Liver (tissue), 3 donors: ENCODE measurements around the gene SFN.

Source experiments
- TAF1 ChIP-seq: conservative IDR thresholded peaks from 2 replicates; pipeline ENCODE4 v1.6.1; 2016; ENCODE audit warnings: antibody characterized with exemption, mild to moderate bottlenecking
- TF ChIP-seq, protein P1 (sequence below): fragments of 150-350 bp; IDR thresholded peaks from 2 replicates; pipeline ENCODE4 v1.5.1; 2017; ENCODE audit warnings: improper control_type of control experiment, low read depth, low read length; ENCODE audit not compliant: missing input control
- donor health status: healthy.
- donor health status: healthy.

DNA sequence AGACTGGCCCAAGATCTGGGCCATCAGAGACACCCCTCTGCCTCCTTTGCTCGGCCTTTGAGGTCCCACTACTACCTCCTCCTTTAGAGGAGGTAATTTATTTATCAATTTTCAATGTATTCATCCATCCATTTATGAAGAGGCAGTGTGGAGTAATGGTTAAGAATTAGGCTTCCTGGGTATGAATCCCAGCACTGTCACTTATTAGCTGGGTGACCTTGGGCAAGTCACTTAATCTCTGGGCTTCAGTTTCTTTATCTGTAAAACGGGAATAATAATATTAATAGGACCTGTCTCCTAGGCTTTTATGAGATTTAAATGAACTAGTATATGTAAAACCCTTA lies 49.2 kb downstream of the SFN start:
- peak; percentile 14 for TF ChIP-seq TAF1
- TF ChIP-seq, protein P1, sequence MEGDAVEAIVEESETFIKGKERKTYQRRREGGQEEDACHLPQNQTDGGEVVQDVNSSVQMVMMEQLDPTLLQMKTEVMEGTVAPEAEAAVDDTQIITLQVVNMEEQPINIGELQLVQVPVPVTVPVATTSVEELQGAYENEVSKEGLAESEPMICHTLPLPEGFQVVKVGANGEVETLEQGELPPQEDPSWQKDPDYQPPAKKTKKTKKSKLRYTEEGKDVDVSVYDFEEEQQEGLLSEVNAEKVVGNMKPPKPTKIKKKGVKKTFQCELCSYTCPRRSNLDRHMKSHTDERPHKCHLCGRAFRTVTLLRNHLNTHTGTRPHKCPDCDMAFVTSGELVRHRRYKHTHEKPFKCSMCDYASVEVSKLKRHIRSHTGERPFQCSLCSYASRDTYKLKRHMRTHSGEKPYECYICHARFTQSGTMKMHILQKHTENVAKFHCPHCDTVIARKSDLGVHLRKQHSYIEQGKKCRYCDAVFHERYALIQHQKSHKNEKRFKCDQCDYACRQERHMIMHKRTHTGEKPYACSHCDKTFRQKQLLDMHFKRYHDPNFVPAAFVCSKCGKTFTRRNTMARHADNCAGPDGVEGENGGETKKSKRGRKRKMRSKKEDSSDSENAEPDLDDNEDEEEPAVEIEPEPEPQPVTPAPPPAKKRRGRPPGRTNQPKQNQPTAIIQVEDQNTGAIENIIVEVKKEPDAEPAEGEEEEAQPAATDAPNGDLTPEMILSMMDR, result no peak
